UCSD-AML1 (cell line): ENCODE measurements around the gene CPEB2.

Experiments used
- DNase-seq: peaks from one replicate; lab custom pipeline; 2025; ENCODE audit not compliant: unreplicated experiment; lab: John Stamatoyannopoulos, UW

CPEB2 gene

DNA sequence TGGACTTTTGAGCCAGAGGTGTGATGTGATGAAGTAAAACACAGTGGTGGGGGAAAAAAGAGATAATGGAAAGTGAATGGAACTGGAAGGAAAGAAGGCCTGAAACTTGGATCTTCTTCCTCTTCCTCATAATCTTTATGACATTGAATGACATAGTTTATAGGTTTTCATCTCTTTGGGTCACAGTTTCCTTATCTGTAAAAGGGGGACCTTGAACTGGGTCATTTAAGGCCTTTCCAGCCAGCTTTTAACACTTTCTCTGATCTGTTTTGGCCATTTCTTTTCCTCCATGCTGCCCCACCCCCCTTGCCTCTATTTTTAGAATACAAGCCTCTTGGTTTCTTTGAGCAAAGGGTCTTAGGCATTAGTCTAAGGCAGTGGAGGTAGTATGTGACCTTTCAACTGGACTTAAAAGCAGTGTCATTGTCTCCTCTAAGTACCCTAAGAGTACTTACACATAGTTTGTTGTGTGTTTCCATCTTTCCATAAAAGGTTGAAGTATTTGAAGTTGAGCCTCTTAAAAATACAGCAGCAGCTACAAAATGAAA lies 7.8 kb downstream of the CPEB2 start:
- DNase-seq, result no peak

DNA sequence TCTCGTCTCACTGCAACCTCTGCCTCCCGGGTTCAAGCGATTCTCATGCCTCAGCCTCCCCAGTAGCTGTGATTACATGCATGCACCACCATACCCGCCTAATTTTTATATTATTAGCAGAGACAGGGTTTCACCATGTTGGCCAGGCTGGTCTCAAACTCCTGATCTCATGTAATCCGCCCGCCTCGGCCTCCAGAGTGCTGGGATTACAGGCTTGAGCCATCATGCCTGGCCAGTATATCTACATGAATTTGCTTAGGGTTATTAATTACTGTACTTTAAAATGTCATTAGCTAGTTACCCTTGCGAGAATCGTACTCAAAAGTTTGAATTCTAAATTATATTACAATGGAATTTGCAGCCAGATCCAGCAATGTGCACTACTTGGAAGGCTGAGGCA lies 8.9 kb downstream of the CPEB2 start:
- no peak for DNase-seq

DNA sequence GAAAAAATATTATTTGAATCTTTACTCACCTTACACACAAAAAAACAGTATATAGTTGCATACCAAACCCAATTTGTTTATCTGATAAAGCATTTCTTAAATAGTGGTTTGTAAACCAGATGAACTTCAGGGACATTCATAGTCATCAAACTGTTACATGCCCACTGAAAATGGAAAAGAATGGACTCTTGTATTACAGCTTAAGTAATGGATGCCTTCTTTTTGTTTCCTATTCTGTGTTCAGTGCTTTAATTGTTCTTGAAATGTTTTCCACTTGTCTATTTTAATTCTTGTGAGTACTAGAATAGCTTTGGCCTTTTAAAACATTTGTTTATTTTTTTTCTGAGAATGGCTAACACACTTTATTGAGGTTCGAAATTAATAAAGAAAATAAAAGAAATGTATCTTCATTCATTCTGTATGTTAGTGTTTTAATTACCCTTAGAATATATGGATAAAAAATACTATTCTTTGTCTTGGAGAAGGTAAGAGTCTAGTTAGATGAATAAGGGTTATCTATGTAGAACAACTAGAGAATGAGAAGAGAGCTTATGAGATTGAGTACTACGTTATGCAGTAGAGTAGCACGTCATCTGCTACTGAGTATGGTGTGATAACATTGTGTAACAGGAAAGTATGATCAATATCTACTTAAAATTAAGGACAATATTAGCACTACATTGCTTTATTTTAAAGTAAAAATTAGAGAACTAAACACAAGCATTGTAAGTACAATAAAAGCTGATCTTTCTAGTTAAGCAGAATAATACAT lies 9.9 kb downstream of the CPEB2 start:
- no peak for DNase-seq

DNA sequence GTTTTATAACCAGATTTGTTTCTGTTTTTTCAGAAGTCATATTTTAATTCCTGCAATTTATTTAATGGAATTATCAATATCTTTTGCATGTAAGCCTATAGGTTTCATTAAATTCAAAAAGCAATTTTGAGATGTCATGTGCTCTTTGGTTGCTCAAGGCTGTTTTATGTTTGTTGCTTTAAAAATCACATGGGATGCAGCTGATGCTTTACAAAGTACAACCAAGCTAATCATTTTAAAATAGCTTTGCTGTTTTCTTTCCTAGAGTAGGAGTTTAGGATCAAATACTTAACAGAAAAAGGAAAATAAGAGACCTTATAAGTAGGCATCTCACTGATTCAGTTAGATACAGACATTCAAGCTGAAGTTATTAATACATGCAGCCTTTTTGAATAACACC lies 11.3 kb downstream of the CPEB2 start:
- DNase-seq, result no peak

DNA sequence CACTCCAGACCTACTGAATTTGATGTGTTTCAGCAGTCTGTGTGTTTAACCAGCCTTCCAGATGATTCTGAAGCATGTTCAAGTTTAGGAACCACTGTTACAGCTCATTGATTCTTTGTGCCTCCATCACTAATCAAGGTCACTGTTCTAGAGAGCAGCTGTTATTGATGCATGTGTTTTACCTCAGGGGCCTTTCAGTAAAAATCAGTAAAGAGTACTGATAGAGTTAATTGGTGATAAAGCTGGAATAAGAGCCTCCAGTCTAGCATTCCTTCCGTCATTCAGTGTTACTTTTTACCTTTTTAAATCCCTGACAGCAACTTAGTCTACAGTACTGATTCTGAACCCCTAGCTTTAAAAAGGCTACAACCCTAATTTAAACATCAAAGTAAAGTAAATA lies 12.9 kb downstream of the CPEB2 start:
- DNase-seq, result no peak

DNA sequence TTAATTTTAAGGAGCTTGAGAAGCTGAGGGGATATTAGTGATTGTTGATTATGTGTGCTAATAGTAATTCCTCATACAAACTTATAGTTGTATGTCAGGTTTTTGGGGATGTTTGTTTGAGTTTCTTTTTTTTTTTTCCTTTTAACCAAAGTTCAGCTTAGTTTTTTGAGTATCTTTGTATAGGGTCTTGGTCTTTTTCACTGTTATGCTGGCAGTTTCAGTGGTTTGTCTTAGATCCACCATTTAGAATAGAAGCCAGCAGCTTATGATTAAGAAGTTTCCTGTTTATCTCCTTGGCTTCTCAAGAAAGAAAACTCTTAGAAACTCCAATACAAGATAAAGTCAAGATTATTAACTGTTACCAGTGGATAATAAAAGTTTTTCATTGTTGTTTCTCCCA lies 16.1 kb downstream of the CPEB2 start:
- no peak for DNase-seq

DNA sequence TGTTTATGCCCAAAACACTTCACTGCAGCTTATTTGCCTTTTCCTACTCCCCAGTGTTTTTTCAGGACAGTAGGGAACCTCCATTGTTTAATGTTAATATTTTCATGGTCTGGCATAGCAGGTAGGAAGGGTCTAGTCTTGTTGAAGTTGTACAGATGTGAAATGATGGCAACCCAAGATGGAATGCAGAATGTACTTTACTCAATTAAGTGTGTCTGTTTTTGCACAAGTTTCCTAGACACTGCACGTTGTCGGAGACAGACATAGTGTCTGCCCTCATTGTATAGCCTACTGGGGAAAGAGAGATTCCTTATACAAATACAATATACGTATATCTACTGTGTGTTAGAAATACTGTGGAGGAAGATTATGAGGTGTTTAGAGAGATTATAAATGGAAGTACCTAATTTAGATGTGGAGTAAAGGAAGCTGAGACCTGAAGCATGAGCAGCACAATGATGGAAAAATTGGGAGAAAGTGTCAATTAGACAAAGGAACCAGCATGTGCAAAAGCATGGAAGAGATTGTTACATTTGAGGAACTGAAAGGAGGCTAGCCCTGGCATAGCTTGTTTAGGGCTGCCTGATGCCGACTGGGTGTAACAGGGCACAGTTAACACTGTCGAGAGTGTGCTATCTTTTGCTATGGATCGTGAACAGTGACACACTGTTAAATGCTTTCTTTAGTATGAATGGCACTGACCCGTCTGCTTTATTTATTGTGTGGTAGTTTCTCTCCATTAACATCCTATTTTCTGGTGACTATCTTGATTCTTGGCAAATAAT lies 18.4 kb downstream of the CPEB2 start:
- DNase-seq, result no peak

DNA sequence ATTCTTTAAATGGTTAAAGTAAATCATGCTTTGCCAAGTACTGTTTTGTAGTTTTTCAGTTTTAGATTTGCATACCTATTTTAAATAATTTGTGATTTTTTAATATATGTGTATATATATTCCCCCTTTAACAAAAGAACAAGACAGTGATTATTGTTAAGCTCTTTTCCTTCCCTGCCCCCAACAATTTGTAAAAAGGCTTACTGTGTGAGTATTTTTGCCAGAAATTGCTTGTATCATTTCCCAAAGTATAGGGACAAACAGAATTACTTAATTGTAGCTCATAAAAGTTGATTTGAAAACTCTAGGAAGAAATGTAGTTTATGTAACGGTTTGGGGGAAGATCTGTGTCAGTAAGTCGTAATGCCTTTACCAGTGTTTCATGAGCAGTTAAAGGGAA lies 19.0 kb downstream of the CPEB2 start:
- no peak for DNase-seq

DNA sequence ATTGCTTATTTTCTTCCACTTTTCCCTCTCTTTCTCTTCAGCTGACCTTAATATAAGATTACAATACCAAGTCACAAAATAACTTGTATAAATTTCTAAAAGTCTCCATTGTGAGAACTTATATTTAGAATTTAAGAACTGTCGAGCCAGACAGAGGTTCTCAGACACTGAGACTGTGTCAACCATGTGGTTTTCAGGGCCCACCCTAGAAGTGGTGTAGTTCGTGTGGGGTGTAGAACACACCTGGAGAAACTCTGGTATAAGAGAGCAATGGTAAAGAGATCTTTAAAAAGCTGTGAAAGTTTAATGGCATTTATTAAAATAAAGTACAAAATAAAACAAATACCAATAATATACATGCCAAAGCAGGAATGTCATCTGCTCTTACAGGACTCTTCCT lies 19.7 kb downstream of the CPEB2 start:
- no peak for DNase-seq

DNA sequence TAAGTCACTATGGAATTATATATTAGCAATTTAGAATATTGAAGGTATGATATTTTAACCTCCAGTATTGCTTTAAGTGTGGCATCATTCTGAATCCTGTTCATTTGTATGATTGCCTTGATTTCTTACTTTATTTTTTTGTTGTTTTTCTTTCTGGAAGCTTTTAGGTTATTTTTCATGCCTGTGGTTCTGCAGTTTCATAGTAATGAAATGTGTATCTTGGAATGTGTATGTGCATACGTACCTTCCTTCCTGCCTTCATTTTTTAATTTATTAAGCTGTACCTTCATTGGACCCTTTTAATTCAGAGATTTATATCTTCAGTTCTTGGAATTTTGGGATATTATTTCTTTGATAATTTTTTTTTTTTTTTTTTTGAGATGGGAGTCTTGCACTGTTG lies 22.1 kb downstream of the CPEB2 start:
- no peak for DNase-seq

DNA sequence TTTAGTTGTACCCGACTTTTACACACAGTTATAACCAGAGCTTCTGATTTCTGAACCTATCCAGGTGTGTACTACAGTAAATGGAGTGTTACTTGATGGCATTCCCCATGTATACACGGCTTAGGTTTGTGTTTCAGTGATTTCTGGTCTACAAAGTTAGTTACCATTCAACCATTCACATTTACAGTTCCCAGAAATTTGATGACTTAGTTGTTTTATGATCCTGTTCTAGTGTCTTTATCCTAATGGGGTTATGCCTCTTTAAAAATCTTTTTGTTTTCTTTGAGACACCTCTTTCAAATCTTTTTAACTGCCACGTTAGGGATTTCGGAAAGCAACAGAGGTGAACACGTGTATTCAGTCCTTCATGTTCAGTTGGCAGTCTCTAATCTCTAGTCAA lies 23.4 kb downstream of the CPEB2 start:
- no peak for DNase-seq

DNA sequence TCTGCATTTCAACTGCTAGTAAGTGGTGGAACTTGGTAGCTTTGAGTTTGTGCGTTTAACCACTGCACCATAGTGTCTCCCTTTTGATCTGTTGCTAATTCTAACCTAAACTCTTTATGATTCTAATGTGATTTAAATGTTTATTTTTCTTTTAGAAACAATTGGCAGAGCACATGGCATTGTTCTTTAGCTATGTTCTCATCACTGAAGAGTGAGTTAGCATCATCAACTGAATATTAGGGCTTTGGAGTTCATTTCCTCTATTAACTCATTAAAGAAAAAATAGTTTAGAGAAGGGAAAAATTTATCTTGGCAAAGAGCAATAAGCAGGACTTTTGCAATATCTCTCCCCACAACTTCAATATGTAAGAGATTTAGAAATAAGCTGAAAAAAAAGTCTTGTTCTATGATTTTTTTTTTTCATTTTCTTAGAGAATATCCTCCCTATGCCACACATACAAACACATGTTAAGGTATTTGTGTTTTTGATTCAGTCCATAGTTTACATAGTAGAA lies 25.7 kb downstream of the CPEB2 start:
- no peak for DNase-seq

DNA sequence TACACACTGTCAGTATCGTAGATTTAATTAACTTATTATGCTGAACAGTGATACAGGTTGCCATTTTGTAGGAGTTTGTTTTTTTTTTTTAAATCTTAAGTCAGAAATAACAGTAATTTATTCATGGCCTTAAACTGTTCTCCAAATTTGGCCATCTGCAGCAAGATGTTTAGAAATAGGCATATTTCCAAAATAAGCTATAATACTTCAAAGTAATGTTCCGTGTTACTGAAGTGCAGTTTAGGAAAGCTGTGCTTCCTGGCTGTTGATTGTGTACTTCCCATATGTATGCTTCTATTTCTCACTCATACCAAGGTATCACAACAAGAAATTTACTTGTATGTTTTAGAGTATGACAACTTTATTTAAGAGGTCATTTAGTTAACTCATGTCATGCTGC lies 28.9 kb downstream of the CPEB2 start:
- DNase-seq, result no peak

DNA sequence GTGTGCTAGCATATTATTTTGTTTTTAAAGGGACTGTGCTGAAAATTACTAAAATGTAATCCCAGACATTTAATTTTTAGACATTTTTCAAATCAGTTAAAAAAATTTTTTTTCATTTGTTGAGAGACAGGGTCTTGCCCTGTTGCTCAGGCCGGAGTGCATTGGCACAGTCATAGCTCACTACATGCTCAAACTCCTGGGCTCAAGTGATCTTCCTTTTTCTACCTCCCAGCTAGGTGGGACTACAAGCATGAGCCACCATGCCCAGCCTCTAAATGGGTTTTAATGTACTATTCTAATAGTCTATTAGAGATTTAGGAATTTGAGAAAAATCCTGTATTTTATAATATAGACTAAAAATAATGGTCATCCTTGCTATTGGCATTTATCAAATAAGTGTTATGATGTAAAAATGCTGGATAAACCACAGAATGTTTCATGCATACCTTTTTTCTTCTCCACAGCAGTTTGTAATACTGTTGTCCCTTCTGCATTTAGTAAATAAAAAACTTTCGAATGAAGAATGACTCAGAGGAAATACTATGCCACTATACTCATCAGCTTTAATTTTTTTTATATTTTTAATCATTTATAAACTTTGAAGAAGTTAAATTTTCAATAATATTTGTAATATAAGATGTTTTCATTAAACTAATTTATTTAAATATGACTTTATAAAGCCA lies 29.9 kb downstream of the CPEB2 start:
- DNase-seq, result no peak

DNA sequence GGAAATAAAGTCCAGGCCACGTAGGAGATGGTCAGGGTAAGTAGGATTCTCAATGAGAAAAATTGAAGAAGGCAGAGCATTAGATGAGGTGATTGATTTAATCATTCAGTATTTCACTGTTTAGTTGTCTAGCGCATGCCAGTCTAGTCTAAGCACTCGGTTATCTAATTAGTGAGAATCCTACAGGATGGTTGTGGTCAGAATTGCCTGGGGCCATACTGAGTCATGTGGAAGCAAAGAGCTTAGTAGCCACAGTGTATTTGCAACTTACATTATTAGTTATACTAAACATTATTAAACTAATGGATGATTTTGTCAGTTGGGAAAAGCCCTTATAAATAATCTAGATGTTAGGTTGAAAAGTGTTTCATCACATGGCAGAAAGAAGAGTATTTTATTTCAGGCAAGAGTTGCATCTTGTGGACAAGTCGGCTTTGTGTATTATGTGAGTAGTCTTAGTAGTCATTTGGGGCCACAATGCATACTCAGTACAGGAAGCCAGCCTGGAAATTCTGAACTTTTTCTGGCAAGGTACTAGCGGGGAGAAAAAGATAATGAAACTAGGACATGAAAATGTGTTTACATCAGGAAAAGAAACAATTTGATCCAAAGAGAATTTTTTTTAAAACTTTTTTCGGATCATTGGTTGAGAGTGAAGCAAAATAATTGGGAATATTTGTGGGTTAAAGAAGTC lies 31.9 kb downstream of the CPEB2 start:
- no peak for DNase-seq

DNA sequence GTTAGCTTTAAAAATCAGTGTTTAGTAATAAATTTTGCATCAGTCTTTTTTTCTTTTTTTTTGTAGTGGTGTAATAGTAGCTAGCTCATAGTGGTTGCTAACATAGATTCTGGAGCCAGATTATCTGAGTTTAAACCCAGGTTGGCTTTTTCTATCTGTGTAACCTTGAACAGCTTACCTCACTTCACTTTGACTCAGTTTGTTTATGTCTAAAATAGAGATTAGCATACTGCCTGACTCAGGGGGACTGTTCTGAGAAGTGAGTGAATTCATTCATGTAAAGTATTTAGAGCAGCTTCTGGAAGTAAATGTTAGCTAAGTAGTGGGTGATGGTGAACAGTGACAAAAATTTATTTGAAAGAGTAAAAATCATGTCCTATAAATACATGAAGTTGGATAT lies 32.9 kb downstream of the CPEB2 start:
- no peak for DNase-seq

DNA sequence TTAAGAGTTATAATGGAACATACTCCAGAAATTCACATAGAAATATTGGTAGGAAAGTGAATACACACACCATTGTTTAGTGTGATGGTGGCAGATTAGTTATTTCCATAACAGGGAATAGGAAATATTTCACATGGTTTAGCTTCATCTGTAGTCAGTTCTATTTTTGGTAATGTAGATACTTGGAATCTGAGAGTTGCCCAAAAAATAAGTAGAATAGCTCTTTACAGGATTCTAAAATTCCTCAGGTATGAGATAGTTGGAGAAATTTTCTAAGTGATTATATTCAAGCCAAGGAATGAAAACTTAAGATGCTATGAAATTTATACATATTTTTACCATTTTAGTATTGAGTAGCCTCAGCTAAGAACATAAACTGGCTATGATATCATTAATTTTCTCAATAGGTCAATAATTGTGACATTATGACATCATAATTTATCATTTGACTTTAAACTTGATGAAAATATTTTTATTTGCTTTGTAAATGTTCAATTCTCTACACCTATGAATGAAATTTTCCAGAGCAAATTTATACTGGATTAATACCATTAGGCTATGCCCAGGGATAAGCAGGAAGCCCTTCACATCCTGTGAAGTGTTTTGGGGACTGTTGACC lies 35.8 kb downstream of the CPEB2 start:
- DNase-seq, result no peak

DNA sequence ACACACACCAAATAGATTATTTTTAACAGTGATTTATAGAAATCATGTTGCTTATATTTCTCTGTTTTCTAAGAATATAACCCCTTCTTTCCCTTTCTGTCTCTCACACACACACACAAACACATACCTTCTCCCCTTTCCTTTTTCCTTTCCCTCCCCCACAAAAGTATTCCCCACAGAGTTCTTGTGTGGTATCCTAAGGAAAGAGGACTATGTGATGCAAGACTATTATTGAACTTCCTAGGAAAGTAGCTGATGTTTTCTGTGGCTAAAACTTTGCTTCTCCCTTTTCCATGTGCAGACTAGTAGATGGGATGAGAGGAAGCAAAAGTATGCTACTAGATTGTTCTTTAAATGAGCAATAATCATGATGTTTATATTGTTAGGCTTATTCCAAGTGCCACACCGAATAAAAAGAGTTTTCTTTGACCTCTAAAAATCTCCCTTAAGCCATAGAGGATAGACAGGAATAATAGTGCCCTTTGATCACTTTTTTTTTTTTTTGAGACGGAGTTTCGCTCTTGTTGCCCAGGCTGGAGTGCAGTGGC lies 38.7 kb downstream of the CPEB2 start:
- no peak for DNase-seq

DNA sequence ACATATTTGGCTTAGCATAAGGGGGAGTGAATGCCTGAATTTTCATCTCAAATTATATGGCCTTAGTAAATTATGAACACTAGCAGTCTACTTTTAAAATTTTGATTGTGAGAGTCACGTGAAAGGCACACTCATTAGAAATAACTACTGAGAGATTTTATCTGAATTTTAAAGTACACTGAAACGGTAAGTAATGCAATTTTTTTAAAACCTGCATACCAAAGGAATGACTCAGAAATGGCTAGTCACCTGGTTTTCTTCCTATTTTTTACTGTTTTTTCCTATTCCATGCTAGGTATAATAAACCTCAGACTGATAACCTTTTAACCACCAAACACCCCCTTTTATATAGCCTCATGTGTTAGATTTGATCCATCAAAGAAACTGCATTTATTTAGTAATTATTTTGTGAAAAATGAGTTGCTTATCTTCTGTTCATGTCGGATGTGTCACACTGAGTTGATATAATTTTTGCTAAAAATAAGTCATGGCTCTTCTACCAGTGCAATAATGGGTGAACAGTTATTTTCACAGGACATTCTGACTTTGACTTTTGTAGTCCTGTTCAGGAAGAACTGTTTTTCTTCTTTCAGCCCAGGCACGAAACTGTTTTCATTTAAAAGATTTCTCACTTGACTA lies 40.4 kb downstream of the CPEB2 start:
- DNase-seq, result no peak

DNA sequence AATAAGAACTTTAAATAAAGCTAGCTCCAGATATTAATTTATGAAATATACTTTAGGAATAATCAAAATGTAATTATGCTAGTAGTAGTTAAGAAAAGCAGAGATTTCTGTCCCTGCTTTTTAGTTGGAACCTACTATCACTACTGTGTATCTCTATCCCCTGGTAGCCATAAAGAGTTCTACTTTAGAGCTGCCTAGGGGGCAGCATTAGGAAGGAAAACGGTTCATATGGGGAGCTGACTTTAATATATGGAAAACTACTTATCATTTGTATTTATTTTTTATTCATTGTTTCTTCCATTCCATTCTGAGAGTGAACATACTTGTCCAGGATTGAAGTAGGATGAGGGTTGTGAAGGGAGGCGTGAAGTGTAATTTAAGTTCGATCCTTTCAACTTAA lies 40.9 kb downstream of the CPEB2 start:
- DNase-seq, result no peak
